Panc1 (cell line): Measurements from ENCODE around the gene TRABD2B. TPM values are rescaled to one million over a fixed set of nuclear protein-coding genes. Genes with fewer than 3 reads are reported as not detected.

Experiments used
- ATAC-seq: fragments of 200-7000 bp; cut with Tn5 transposase; 2 replicates; pipeline ENCODE4 v1.9.1; 2020; ENCODE audit warnings: mild to moderate bottlenecking, moderate library complexity
- BruUV-seq: library from RNA; stranded (reverse); fragments of 400-500 nt; replicated peaks from 2 replicates; lab custom pipeline; 2021; lab: Mats Ljungman, UMichigan
- CTCF ChIA-PET: fragments of 300-600 bp; sonication (Branson Sonifier 250); formaldehyde crosslinking; loops from one replicate; lab custom pipeline; 2022; ENCODE audit warnings: antibody characterized with exemption; lab: Charles Lee
- POLR2A ChIA-PET: fragments of 300-600 bp; sonication (Branson Sonifier 250); formaldehyde crosslinking; loops from one replicate; lab custom pipeline; 2022; ENCODE audit warnings: antibody characterized with exemption; lab: Charles Lee
- DNase-seq: peaks from one replicate; pipeline ENCODE4 v3.0.0-alpha.2; 2010; ENCODE audit warnings: low read depth, low spot score
- H3K27ac ChIP-seq: 2 replicates; pipeline ENCODE4 v1.5.1; 2011; ENCODE audit warnings: mild to moderate bottlenecking, low read length, inconsistent platforms
- H3K27me3 ChIP-seq: fragments of 200-500 bp; sonication (Bioruptor generic); 2 replicates; pipeline ENCODE4 v1.6.0; 2014; ENCODE audit warnings: low read length, inconsistent platforms; ENCODE audit not compliant: control insufficient read depth, insufficient read depth
- H3K36me3 ChIP-seq: fragments of 200-500 bp; sonication (Bioruptor generic); 2 replicates; pipeline ENCODE4 v1.5.1; 2014; ENCODE audit warnings: inconsistent platforms, mild to moderate bottlenecking, low read length, moderate library complexity; ENCODE audit not compliant: control insufficient read depth, insufficient read depth
- H3K4me1 ChIP-seq: 2 replicates; pipeline ENCODE4 v1.5.1; 2011; ENCODE audit warnings: inconsistent platforms, mild to moderate bottlenecking, low read length, moderate library complexity; ENCODE audit not compliant: control insufficient read depth, insufficient read depth
- H3K4me3 ChIP-seq, 2 experiments: 2 replicates each; pipeline ENCODE4 v1.5.1; 2011 to 2012; ENCODE audit warnings: low read depth in 2 of 2, low read length in 2 of 2, mild to moderate bottlenecking in 2 of 2, inconsistent platforms in 1 of 2, moderate library complexity in 1 of 2
- H3K9me3 ChIP-seq: fragments of 200-500 bp; sonication (Bioruptor generic); 2 replicates; pipeline ENCODE4 v1.5.1; 2014; ENCODE audit warnings: low read depth, mild to moderate bottlenecking, inconsistent platforms, low read length, moderate library complexity; ENCODE audit not compliant: control insufficient read depth, insufficient read depth
- POLR2AphosphoS5 ChIP-seq: IDR thresholded peaks from 2 replicates; pipeline ENCODE4 v1.6.1; 2012; ENCODE audit warnings: mild to moderate bottlenecking, low read depth, low read length, moderate library complexity
- SIN3A ChIP-seq: IDR thresholded peaks from 2 replicates; pipeline ENCODE4 v1.6.1; 2012; ENCODE audit warnings: low read depth, mild to moderate bottlenecking, low read length, moderate library complexity, borderline replicate concordance; ENCODE audit not compliant: insufficient read depth
- TCF7L2 ChIP-seq: IDR thresholded peaks from 2 replicates; pipeline ENCODE4 v1.6.1; 2011; ENCODE audit warnings: mild to moderate bottlenecking, low read depth, low read length, inconsistent platforms
- in situ Hi-C: cut with HindIII; loops from 2 replicates; pipeline ENCODE4 v1.10.0; 2016; ENCODE audit warnings: low sequenced_read_pairs, low pct_unique_long_range_greater_than_20kb
- intact Hi-C: fragments of 100-400 bp; cut with micrococcal nuclease; formaldehyde crosslinking; loops from one replicate; pipeline ENCODE4 v1.10.0; 2022; ENCODE audit not compliant: unreplicated experiment
- total RNA-seq: library from RNA; stranded (reverse); gene quantifications from one replicate; pipeline ENCODE4 v1.2.1, GENCODE V29; 2021; ENCODE audit not compliant: unreplicated experiment
- TF ChIP-seq, protein P1 (sequence below), 2 experiments: IDR thresholded peaks; 2 replicates each; pipeline ENCODE4 v1.6.1; 2011 to 2012; ENCODE audit warnings: low read depth in 2 of 2, control low read depth in 1 of 2, low read length in 1 of 2, mild to moderate bottlenecking in 1 of 2, moderate library complexity in 1 of 2; ENCODE audit not compliant: insufficient read depth in 1 of 2
- TF ChIP-seq, protein P2 (sequence below): fragments of 450-650 bp; IDR thresholded peaks from 2 replicates; pipeline ENCODE4 v1.5.1; 2017; ENCODE audit warnings: mild to moderate bottlenecking

Gene TRABD2B
- total RNA-seq, 1 experiment from 2014 or later = not detected

DNA sequence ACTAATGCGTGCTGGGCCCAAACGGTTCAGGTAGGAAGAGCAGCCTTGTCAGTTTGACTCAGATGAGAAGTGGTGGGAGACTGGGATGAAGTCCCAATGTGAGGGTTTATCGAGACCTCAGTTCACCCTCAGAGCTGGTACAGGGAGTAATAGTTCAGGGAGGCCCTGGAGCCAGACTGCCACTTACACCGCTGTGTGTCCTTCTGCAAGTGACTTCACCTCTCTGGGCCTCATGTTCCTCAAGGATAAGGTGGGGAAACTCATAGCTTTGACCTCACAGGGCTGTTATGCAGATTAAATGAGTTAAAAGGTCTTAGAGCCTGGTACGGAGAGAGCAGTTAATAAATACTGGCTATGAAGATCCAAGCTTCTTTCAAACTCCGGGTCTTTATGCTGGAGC lies 219.9 kb downstream of the TRABD2B start:
- H3K27ac ChIP-seq = no peak overlapping the region
- no peaks in the 10 kb centered on the region for H3K9me3 ChIP-seq
- ChIA-PET POLR2A (no interaction called here), CTCF (no interaction called here)
- H3K4me3 ChIP-seq = no peak overlapping the region
- in situ Hi-C loops = no loop called here
- TF ChIP-seq, protein P1, sequence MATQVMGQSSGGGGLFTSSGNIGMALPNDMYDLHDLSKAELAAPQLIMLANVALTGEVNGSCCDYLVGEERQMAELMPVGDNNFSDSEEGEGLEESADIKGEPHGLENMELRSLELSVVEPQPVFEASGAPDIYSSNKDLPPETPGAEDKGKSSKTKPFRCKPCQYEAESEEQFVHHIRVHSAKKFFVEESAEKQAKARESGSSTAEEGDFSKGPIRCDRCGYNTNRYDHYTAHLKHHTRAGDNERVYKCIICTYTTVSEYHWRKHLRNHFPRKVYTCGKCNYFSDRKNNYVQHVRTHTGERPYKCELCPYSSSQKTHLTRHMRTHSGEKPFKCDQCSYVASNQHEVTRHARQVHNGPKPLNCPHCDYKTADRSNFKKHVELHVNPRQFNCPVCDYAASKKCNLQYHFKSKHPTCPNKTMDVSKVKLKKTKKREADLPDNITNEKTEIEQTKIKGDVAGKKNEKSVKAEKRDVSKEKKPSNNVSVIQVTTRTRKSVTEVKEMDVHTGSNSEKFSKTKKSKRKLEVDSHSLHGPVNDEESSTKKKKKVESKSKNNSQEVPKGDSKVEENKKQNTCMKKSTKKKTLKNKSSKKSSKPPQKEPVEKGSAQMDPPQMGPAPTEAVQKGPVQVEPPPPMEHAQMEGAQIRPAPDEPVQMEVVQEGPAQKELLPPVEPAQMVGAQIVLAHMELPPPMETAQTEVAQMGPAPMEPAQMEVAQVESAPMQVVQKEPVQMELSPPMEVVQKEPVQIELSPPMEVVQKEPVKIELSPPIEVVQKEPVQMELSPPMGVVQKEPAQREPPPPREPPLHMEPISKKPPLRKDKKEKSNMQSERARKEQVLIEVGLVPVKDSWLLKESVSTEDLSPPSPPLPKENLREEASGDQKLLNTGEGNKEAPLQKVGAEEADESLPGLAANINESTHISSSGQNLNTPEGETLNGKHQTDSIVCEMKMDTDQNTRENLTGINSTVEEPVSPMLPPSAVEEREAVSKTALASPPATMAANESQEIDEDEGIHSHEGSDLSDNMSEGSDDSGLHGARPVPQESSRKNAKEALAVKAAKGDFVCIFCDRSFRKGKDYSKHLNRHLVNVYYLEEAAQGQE (IDR thresholded peaks at IDR 0.05; ENCODE audit: insufficient read depth in 1 of 2, low read depth in 2 of 2, low read length in 1 of 2) = no peak
- TF ChIP-seq, protein P2, sequence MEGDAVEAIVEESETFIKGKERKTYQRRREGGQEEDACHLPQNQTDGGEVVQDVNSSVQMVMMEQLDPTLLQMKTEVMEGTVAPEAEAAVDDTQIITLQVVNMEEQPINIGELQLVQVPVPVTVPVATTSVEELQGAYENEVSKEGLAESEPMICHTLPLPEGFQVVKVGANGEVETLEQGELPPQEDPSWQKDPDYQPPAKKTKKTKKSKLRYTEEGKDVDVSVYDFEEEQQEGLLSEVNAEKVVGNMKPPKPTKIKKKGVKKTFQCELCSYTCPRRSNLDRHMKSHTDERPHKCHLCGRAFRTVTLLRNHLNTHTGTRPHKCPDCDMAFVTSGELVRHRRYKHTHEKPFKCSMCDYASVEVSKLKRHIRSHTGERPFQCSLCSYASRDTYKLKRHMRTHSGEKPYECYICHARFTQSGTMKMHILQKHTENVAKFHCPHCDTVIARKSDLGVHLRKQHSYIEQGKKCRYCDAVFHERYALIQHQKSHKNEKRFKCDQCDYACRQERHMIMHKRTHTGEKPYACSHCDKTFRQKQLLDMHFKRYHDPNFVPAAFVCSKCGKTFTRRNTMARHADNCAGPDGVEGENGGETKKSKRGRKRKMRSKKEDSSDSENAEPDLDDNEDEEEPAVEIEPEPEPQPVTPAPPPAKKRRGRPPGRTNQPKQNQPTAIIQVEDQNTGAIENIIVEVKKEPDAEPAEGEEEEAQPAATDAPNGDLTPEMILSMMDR = no peak
- TF ChIP-seq POLR2AphosphoS5 = no peak
- TF ChIP-seq SIN3A = no peak
- TF ChIP-seq TCF7L2 = no peak
- BruUV-seq = no TSS peak
- no peaks in the 10 kb centered on the region; the same call in 1 of the 2 replicates for H3K27me3 ChIP-seq
- no peaks in the 10 kb centered on the region for H3K36me3 ChIP-seq
- H3K4me1 ChIP-seq = no peaks in the 10 kb centered on the region
- ATAC-seq (no peak), DNase-seq (no peak)
- intact Hi-C loops = no loop called here

DNA sequence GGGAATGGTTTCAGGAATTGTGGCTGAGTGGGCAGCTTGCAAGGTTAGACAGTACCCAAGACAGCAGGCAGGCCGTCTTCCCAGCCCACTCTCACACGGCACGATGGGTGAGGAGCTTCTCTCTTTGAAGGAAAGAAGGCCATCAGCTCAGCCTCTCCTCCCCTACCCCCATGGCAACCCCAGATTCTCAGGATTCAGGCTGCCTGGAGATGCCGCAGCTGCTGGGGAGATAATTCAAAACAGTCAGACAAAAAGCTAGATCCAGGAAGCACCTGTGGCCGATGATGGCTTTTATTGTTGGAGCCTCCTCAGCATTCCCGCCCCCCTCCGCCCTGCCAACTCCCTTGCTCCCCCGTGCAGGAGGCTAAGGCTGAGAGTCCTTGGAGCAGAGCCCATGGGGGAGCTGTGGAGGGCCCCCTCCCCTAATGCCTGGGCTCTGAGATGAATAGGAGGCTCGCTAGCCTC lies 220.5 kb downstream of the TRABD2B start:
- Histone ChIP-seq H3K9me3 (no peaks in the 10 kb centered on the region), H3K27ac (no peak overlapping the region), H3K4me3 (no peak overlapping the region), H3K4me1 (no peaks in the 10 kb centered on the region), H3K36me3 (no peaks in the 10 kb centered on the region), H3K27me3 (no peaks in the 10 kb centered on the region; the same call in 1 of the 2 replicates)
- no peak for DNase-seq
- TF ChIP-seq, protein P2 = no peak
- TF ChIP-seq SIN3A = no peak
- TF ChIP-seq POLR2AphosphoS5 = no peak
- TF ChIP-seq, protein P1 (IDR thresholded peaks at IDR 0.05; ENCODE audit: insufficient read depth in 1 of 2, low read depth in 2 of 2, low read length in 1 of 2) = no peak
- no peak for TF ChIP-seq TCF7L2
- no TSS peak for BruUV-seq
- intact Hi-C loops (no loop called here), in situ Hi-C loops (no loop called here)
- CTCF ChIA-PET = no interaction called here
- ATAC-seq = no peak
- POLR2A ChIA-PET = no interaction called here
